Right lobe of liver (tissue), 4 donors: ENCODE measurements around the gene MOSPD2.

Experiments
- POLR2A ChIP-seq: fragments of 450-650 bp; IDR thresholded peaks from one replicate; pipeline ENCODE4 v1.6.1; 2017; ENCODE audit warnings: antibody characterized with exemption, mild to moderate bottlenecking
- TF ChIP-seq, protein P1 (sequence below), 4 donors: fragments of 200-600 bp in 3 of 4; fragments of 450-650 bp in 1 of 4; IDR thresholded peaks; one replicate each; pipeline versions ENCODE4 v1.5.1 to v1.8.0; 2016 to 2022; ENCODE audit warnings: antibody characterized with exemption in 4 of 4, mild to moderate bottlenecking in 2 of 4
- donor health status: DM: no; HTN: no; CAD: no.
- donor health status: DM: no; HTN: no; CAD: no.
- donor health status: DM: no; HTN: yes; CAD: no.

DNA sequence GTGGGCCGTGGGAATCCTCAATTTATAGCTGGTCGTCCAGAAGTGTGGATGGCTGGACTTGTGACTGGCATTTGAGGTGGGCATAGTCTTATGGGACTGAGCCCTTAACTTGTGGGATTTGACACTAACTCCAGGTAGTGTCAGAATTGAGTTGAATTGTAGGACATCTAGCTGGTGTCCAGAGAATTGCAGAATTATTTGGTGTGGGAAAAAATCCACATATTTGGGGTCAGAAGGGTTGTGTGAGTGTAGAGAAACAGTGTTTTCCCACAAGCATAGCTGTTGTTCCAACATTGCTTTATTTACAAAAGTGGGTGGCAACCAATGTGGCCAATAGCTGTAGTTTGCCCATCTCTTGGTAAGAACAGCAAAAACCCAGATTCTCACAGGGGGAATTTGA, 91.3 kb downstream of the MOSPD2 start:
- TF ChIP-seq, protein P1, sequence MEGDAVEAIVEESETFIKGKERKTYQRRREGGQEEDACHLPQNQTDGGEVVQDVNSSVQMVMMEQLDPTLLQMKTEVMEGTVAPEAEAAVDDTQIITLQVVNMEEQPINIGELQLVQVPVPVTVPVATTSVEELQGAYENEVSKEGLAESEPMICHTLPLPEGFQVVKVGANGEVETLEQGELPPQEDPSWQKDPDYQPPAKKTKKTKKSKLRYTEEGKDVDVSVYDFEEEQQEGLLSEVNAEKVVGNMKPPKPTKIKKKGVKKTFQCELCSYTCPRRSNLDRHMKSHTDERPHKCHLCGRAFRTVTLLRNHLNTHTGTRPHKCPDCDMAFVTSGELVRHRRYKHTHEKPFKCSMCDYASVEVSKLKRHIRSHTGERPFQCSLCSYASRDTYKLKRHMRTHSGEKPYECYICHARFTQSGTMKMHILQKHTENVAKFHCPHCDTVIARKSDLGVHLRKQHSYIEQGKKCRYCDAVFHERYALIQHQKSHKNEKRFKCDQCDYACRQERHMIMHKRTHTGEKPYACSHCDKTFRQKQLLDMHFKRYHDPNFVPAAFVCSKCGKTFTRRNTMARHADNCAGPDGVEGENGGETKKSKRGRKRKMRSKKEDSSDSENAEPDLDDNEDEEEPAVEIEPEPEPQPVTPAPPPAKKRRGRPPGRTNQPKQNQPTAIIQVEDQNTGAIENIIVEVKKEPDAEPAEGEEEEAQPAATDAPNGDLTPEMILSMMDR (IDR thresholded peaks at IDR 0.05), result no peak
- TF ChIP-seq POLR2A, result no peak
